ENCODE measurements around the gene SEL1L2.

SEL1L2 gene

DNA sequence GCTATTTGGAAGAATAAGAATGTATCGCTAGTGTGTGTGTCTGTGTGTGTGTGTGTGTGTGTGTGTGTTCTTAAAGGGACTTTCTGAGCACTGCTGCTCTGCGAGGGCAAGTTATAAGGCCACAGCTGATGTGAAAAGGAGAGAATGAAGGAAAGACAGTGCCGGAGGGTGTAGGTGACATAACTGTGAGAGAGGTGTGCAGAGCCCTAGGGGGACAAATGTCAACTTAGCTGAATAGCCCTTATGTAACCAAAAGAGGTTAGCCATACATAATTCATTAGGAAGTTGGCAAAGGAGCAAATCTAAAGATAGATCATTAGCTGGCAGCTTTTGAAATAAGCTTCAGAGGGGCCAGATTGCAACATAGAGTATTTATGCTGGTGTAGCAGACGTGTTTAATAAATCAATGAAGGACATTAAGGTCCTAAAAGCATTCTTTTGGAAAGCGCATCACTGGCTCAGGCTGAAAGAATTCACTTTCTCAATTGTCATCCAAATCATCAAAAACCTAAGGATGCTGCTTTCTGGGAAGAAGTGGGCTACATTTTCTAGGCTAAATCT lies 124.5 kb downstream of the SEL1L2 start:
- DNase-seq (ENCODE audit: low read depth in 2 of 2) = peak; percentile 90 to 93

- DNase-seq (ENCODE audit: low read depth in 2 of 2) = peak; percentile 46 to 51
Measured at GRCh38 chr20:13865156-13865555, 125.3 kb downstream of the SEL1L2 start.

DNA sequence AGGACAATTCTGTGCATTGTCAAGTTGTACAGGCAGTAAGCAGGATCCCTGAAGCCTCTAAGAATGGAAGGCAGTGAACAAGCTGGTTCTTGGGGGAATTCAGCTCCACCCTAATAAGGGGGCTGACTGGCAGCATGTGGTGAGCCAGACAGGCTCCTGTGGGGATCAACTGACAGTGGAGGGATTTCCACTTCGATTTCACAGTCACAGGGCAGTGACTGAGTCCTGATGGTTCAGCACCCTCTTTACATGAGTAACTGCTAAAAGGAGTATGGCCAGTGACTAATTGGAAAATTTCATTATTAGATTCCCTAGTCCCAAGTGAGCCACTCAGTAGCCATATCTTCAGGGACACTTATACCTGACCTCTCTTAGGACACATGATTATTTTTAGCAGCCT lies 127.2 kb downstream of the SEL1L2 start:
- no peak for DNase-seq (ENCODE audit: low read depth in 2 of 2)

- DNase-seq (ENCODE audit: low read depth in 2 of 2) = no peak
Measured at GRCh38 chr20:13862245-13862644, 128.2 kb downstream of the SEL1L2 start.

GRCh38 chr20:13858871-13859270 lies 131.5 kb downstream of the SEL1L2 start:
- DNase-seq (ENCODE audit: low read depth in 2 of 2) = no peak

- DNase-seq (ENCODE audit: low read depth in 2 of 2) = no peak
Measured at GRCh38 chr20:13858439-13858838, 132.0 kb downstream of the SEL1L2 start.

DNA sequence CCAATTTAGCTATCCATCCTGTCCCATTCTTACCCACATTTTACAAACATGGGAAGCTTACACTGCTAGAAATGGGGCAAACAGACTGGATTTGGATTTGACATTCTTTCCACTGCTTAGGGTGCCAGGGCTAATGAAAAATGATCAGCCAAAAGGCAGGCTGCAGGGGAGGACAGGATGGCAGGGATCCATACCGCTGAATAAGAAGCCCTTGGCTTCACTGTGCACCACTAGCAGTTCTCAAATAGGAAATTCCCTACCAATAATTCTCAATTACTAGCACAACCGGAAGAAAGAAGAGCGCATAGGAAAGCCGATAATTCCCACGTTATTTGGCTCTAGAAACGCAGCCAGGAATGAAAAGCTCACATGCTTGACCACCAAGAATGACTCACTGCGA lies 132.5 kb downstream of the SEL1L2 start:
- DNase-seq (ENCODE audit: low read depth in 2 of 2) = no peak

GRCh38 chr20:13857304-13857703 lies 133.1 kb downstream of the SEL1L2 start:
- no peak for DNase-seq (ENCODE audit: low read depth in 2 of 2)

GRCh38 chr20:13856354-13856753 lies 134.1 kb downstream of the SEL1L2 start:
- no peak for DNase-seq (ENCODE audit: low read depth in 2 of 2)

DNA sequence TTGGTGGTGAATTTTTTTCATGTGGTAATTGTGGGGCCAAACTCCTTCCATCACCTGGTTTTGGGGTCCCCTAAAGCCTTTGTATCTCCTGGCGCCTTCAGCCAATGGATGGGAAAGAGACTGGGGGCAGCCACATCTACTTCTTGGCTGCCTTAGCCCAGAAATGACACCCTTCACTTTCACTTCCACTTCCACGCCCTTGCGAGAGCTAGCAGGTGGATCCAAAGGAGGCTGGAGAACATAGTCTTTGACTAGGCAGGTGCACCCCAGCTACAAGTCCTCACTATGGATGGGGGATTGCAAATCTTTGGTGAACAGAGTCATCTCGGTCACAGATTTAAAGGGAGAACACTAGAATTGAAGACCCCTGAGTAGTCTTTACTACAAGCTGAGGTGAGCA lies 134.8 kb downstream of the SEL1L2 start:
- no peak for DNase-seq (ENCODE audit: low read depth in 2 of 2)

GRCh38 chr20:13852306-13852705 lies 138.1 kb downstream of the SEL1L2 start:
- peak in 1 of 2 experiments; percentile 11 for DNase-seq (ENCODE audit: low read depth in 2 of 2)

DNA sequence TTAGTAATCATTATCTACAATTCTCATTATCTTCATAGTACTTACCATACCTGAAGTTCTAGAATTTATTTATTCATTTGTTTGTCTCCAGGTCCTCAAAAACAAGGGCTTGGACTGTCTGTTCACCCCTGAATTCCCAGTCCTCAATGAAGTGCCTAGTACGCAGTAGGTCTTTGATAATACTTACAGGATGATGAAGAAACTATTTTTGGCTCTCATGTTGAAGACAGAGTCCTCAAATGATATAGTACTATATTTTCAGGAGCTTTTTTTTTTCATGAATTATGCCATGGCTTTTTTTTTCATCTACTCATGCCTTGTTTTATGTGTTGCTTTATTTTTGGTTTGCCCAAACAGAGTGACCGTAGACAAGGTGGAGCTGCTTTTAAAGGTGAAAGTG lies 139.1 kb downstream of the SEL1L2 start:
- DNase-seq (ENCODE audit: low read depth in 2 of 2) = no peak

DNA sequence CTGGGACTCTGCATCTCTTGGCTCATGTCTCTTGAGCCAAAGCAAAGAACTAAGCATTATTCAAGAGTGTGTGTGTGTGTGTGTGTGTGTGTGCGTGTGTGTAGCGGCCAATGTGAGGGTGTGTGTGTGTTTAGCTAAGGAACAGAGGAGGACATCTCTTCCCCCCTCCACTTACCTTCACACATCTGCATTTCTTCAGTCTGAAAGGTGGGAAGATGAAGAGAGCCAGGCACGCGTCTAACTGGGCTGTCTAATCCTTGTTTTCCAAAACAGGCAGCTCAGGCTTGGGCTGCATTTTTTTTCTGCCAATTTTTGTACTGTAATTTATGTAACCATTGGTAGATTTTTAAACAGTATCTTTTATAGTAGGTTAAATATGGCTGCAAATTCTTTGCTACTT lies 146.1 kb downstream of the SEL1L2 start:
- DNase-seq (ENCODE audit: low read depth in 2 of 2) = no peak

DNA sequence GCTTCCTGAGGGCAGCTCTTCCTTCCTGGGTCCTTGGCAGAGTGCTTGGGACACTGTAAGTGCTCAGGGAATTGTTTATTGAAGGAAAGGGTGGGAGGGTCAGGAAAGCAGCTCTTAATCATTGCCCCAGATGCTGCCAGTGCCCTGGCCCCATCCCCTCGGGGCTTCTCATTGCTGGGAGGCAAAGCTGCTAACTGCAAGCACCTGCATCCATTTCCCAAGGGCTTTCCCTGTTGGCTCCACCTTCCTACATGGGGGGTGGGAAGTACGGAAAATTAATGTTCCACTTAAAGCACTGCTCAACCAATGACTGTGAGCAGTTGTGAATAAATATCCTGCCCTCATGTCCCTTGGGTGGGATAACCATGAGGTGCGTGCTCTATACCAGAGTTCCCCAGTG lies 149.2 kb downstream of the SEL1L2 start:
- no peak for DNase-seq (ENCODE audit: low read depth in 2 of 2)

GRCh38 chr20:13840093-13840465 lies 150.3 kb downstream of the SEL1L2 start:
- no peak for DNase-seq (ENCODE audit: low read depth in 2 of 2)

GRCh38 chr20:13839421-13840092 lies 150.9 kb downstream of the SEL1L2 start:
- peak; percentile 89 for DNase-seq (ENCODE audit: low read depth in 2 of 2)

GRCh38 chr20:13838664-13839063 lies 151.8 kb downstream of the SEL1L2 start:
- DNase-seq (ENCODE audit: low read depth in 2 of 2) = no peak

DNA sequence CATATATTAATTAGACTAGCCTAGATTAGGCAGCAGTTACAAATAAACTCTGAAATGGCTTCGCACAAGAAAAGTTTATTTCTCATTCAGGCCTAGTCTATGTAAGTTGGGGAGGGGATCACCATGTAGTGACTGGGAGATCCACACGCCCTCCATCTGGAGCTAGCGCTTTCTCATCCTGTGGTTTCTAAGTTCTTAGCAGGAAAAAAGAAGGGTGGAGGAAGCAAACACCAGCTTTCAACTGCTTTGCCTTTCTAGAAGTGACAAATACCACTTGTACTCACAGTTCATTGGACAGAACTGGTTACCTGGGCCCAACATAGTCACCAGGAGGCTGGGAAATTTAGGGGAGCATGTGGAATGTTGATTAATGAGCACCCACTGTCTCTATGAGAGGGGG lies 158.9 kb downstream of the SEL1L2 start:
- no peak for DNase-seq (ENCODE audit: low read depth in 2 of 2)

DNA sequence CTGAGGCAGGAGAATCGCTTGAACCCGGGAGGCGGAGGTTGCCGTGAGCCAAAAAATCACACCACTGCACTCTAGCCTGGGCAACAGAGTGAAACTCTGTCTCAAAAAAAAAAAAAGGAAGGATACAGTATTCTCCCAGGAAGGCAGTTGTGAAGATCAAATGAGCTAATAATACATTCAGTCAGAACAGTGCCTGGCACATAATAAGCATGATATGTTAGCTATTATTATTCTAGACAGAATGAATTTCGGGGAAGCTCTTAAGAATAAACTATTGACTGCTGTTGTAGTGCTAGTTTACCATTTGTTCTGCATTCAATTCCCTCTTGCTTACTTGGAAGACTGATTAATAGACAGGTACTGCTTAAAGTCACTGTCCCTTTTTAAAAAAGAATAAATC lies 164.9 kb downstream of the SEL1L2 start:
- DNase-seq (ENCODE audit: low read depth in 2 of 2) = no peak

DNA sequence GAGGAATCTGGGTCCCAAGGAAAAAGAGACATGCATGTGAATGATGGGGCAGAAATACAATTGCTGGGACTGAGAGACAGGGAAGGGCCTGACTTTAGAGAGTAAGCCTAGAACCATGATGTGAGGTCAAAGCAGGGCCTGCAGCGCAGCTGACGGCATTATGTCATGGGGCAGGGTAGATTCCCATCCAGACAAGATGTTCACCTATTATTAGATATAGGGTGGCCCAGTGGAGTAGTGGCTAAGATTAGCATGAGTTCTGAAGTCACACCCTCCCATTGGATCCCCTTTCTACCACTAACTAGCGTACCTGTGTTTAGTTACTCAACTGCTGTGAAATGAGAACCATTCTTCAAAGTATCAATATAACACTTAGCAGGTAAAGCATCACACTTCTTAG lies 166.0 kb downstream of the SEL1L2 start:
- no peak for DNase-seq (ENCODE audit: low read depth in 2 of 2)

DNA sequence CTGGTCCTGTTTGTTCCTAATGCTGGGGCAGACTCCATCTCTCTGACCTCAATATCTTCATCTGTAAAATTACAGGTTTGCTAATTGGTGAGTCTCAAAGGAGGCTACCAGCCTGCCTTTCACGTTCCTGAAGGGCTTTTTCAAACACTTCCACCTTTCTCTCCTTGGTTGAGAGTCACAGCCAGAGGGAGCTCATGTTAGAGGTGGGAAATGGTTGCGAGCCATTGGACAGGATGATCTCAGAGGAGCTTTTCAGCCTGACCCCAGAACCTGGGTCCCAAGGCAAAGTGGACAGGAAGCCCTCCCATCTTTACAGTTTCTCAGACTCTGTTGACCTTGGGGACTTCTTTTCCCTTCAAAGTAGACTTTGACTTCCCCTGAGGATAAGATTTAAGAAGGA lies 168.0 kb downstream of the SEL1L2 start:
- no peak for DNase-seq (ENCODE audit: low read depth in 2 of 2)

GRCh38 chr20:13821876-13822275 lies 168.5 kb downstream of the SEL1L2 start:
- DNase-seq (ENCODE audit: low read depth in 2 of 2) = peak in 1 of 2 experiments; percentile 9

DNA sequence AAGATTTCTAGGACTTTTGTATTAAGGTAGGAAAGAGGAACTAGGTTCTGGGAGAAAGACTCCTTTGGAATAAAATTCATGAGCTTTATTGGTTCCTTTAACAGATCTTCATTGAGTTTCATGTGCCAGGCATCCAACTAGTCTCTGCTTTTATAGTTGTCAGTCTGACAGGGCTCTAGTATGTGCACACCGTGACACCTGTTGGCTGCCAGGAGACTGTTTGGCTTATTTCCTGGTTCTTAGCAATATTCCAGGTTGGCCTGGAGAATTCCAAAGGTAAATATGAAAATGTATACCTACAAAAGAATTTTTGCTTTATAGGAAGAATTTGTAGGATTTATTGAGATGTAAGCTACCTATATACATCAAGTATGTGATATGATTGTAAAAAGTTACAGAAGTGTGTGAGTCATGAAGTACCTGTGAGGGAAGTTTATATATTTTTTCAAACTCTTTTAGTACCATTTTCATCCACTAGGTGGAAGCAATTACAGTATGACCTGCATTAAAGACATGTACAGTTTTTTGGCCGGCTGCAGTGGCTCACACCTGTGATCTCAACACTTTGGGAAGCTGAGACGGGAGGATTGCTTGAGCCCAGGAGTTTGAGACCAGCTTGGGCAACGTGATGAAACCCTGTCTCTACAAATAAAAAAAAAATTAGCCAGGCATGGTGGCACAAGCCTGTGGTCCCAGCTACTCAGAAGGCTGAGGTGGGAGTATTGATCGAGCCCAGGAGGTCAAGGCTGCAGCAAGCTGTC lies 170.3 kb downstream of the SEL1L2 start:
- peak in 1 of 2 experiments; percentile 29 for DNase-seq (ENCODE audit: low read depth in 2 of 2)

Data from fibroblast of skin of left quadriceps (primary cell).